Measurements from ENCODE around the gene ZFP92. TPM values are rescaled to one million over a fixed set of nuclear protein-coding genes. Genes with fewer than 3 reads are reported as not detected.
"Not testable (repeated sequence)": the region's sequence is repeated elsewhere in the genome, so short reads cannot be mapped to it uniquely, and the experiment has no call there.

ZFP92 gene
- total RNA-seq, 4 donors from 2014 or later: 0.26 to 0.38 (median 0.30) TPM; not detected in 1

DNA sequence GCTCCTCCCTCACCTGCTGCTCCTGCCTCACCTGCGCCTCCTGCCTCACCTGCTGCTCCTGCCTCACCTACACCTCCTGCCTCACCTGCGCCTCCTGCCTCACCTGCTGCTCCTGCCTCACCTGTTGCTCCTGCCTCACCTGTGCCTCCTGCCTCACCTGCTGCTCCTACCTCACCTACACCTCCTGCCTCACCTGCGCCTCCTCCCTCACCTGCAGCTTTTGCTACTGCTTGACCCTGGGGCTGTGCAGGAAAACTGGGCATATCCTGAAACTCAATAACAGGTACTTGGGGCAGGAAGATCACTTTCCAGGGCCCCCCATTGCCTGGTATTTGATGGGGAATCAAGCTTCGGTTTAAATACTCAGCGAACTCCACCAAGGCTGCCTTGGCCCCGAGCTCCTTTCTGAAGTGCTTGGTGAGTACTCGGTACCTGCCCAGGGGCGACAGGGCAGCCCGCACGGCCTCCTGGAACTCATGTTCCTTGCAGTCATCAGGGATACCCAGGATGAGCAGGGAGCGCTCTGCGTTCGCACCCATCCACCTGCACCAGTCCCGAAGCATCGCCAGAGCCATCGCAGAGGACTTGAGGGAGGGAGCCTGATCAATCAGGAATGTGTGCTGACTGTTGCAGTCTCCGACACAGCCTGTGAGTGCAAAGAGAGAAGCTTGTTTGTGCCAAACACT, 12.9 kb upstream of the ZFP92 start:
- no peak for DNase-seq (ENCODE audit: low spot score in 2 of 2)
- Histone ChIP-seq H3K4me1 (no peaks in the 10 kb centered on the region), H3K4me3 (no peak overlapping the region), H3K27ac (no peak overlapping the region), H3K27me3 (no peaks in the 10 kb centered on the region), H3K9me3 (no peaks in the 10 kb centered on the region), H3K36me3 (no peaks in the 10 kb centered on the region)
- TF ChIP-seq POLR2AphosphoS5 (IDR thresholded peaks at IDR 0.05) (no peak), POLR2A (IDR thresholded peaks at IDR 0.05) (no peak), CTCF (IDR thresholded peaks at IDR 0.05) (no peak), EP300 (IDR thresholded peaks at IDR 0.05) (no peak)
- WGBS: 86% methylated on average over 17 of the region's 17 CpGs

DNA sequence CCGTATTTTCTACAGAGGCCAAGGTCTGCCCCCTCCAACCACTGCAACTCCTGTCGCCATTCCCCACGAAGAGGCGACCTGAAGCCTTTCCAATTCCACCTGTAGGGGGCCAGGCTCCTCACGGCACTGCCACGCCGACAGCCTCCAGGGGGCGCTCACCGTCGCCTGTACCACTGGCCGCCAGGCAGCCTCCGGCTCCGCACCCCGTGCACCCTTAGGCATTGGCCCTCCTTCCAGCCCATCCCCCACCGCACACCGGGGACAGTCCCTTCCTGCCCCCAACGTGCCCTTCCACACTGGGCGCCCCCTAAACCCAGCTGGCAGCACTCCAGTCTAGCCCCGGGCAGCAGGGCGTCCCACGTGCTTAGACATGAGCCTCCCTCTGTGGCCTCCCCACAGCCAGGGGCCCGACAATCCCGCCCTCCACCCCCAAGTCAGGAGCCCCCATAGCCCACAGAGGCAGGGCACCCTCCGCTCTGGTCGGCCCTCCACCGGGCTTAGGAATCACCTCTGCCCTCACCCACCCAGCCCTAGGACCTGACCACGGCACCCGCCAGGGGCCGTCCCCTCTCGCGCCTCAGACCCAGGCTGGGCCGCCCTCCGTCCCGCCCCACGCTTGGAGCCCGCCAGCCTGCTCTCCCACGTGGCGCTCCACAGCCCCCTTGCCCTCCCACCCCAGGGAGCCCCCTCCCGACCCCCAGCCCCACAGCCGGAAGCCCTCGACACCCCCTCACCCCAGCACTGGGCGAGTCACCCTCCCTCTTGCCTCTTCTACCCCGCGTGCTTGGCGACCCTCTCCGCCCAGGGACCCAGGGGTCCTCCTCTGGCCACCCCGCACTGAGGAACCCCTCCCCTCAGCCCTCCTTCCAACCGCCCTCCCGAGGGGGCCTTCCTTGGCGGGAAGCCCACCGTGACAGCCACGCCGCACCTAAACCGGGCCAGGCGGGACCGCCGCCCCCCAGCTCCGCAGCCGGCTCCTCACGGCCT, 10.8 kb upstream of the ZFP92 start:
- TF ChIP-seq EP300 (IDR thresholded peaks at IDR 0.05) (no peak), POLR2A (IDR thresholded peaks at IDR 0.05) (no peak), POLR2AphosphoS5 (IDR thresholded peaks at IDR 0.05) (no peak), CTCF (IDR thresholded peaks at IDR 0.05) (peak; percentile 36 to 51)
- H3K4me1 ChIP-seq: no peaks in the 10 kb centered on the region
- no peak for DNase-seq (ENCODE audit: low spot score in 2 of 2)
- H3K9me3 ChIP-seq: no peaks in the 10 kb centered on the region
- H3K27ac ChIP-seq: no peak overlapping the region
- no peaks in the 10 kb centered on the region for H3K27me3 ChIP-seq
- no peaks in the 10 kb centered on the region for H3K36me3 ChIP-seq
- H3K4me3 ChIP-seq: no peak overlapping the region
- 81% methylated on average over 37 of the region's 60 CpGs for whole genome bisulfite sequencing

DNA sequence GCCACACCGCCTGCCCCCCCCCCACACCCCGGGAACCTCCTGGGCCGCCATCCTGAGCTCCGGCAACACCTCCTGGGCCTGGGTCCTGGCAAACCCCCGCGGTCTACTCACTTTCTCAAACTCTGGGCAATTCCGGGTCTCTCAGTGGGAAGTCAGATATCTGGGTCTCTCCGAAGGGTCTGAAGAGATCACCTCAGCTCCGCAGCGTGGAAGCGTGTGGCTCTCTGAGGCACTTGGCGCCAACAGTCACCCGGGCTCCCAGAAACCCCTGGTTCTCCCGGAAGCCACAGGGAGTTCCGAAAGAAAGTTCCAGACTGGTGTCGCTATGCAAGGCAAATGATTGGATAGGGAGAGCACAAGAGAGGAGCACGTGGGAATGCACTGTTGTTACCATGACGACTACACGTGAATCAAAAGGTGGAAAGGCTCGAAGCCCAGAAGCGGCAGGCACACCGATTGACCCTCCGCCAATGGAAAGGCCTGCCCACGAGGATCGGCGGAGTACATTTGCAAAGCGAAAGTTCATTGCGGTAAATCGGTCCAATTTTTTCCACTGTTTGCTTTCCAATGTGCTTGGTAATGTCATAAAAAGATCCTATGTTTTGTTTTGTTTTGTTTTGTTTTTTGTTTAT, 10.0 kb upstream of the ZFP92 start, which contains the start of gene PNMA6E:
PNMA6E (minus strand) TSS at position 218 of the 632 bp plus-strand sequence. CDS start 2,501 bp downstream, outside the sequence.
- DNase-seq (ENCODE audit: low spot score in 2 of 2): no peak
- H3K4me1 ChIP-seq: no peaks in the 10 kb centered on the region
- no peaks in the 10 kb centered on the region for H3K27me3 ChIP-seq
- TF ChIP-seq POLR2A (IDR thresholded peaks at IDR 0.05) (no peak), CTCF (IDR thresholded peaks at IDR 0.05) (no peak), EP300 (IDR thresholded peaks at IDR 0.05) (no peak)
- no peak within 1 kb of the TSS for H3K27ac ChIP-seq
- no peak within 1 kb of the TSS for H3K4me3 ChIP-seq
- H3K9me3 ChIP-seq: no peaks in the 10 kb centered on the region
- H3K36me3 ChIP-seq: no peaks in the 10 kb centered on the region
- 87% methylated on average over 24 of the region's 29 CpGs for WGBS

- WGBS: 76% methylated on average over 5 of the region's 5 CpGs
- not testable (repeated sequence) for H3K4me3 ChIP-seq; H3K9me3 ChIP-seq; DNase-seq (ENCODE audit: low spot score in 2 of 2); H3K27me3 ChIP-seq; H3K36me3 ChIP-seq; H3K4me1 ChIP-seq; H3K27ac ChIP-seq
Measured at GRCh38 chrX:153404333-153404732, 6.9 kb upstream of the ZFP92 start.

DNA sequence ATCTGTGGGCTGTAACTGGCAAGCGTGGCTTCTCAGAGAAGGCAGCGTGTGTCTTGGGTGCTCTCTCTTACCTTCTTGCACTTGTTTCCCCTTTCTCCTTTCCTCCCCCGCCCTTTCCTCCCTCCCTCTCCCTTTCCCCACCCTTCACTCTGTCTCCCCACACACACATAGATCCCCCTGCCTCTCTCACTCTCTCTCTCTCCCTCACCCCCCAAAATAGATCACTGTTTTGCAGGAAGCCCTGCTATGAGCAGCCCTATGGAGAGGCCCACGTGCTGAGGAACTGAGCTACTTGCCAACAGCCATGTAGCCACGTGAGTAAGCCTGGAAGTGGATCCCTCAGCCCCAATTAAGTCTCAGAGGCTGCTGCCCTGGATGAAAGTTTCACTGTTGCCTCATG, 5.8 kb upstream of the ZFP92 start:
- Histone ChIP-seq H3K36me3 (no peaks in the 10 kb centered on the region), H3K4me1 (no peaks in the 10 kb centered on the region), H3K4me3 (no peak overlapping the region), H3K27ac (no peak overlapping the region), H3K27me3 (no peaks in the 10 kb centered on the region), H3K9me3 (no peaks in the 10 kb centered on the region)
- TF ChIP-seq CTCF (IDR thresholded peaks at IDR 0.05): no peak
- no peak for TF ChIP-seq POLR2A (IDR thresholded peaks at IDR 0.05)
- DNase-seq (ENCODE audit: low spot score in 2 of 2): no peak
- WGBS: 52% methylated on average over 5 of the region's 5 CpGs
